HK-2 (cell line): ENCODE results near the gene ZNF783.
"Not testable (repeated sequence)": the region's sequence is repeated elsewhere in the genome, so short reads cannot be mapped to it uniquely, and the experiment has no call there.

Experiments used
- DNase-seq: peaks from one replicate; pipeline ENCODE4 v3.0.0-alpha.2; 2018; ENCODE audit not compliant: unreplicated experiment

Gene ZNF783

GRCh38 chr7:149329766-149330334 is 67.9 kb downstream of the ZNF783 start:
- DNase-seq = no peak

- no peak for DNase-seq
Observed at GRCh38 chr7:149330914-149331567, 69.0 kb downstream of the ZNF783 start.

GRCh38 chr7:149332602-149333320 is 70.8 kb downstream of the ZNF783 start:
- not testable (repeated sequence) for DNase-seq

GRCh38 chr7:149333321-149333717 is 71.3 kb downstream of the ZNF783 start:
- no peak for DNase-seq

- no peak for DNase-seq
Observed at GRCh38 chr7:149334219-149334618, 72.2 kb downstream of the ZNF783 start.
